HG02571 (cell line): ENCODE data around the gene HJURP.
"Not testable (repeated sequence)": the region's sequence is repeated elsewhere in the genome, so short reads cannot be mapped to it uniquely, and the experiment has no call there.

ENCODE experiments used
- ATAC-seq: cut with Tn5 transposase; IDR thresholded peaks from one replicate; pipeline ENCODE4 v1.9.1; 2021; ENCODE audit warnings: mild to moderate bottlenecking, moderate library complexity; ENCODE audit not compliant: unreplicated experiment

The HJURP gene, protein sequence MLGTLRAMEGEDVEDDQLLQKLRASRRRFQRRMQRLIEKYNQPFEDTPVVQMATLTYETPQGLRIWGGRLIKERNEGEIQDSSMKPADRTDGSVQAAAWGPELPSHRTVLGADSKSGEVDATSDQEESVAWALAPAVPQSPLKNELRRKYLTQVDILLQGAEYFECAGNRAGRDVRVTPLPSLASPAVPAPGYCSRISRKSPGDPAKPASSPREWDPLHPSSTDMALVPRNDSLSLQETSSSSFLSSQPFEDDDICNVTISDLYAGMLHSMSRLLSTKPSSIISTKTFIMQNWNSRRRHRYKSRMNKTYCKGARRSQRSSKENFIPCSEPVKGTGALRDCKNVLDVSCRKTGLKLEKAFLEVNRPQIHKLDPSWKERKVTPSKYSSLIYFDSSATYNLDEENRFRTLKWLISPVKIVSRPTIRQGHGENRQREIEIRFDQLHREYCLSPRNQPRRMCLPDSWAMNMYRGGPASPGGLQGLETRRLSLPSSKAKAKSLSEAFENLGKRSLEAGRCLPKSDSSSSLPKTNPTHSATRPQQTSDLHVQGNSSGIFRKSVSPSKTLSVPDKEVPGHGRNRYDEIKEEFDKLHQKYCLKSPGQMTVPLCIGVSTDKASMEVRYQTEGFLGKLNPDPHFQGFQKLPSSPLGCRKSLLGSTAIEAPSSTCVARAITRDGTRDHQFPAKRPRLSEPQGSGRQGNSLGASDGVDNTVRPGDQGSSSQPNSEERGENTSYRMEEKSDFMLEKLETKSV

DNA sequence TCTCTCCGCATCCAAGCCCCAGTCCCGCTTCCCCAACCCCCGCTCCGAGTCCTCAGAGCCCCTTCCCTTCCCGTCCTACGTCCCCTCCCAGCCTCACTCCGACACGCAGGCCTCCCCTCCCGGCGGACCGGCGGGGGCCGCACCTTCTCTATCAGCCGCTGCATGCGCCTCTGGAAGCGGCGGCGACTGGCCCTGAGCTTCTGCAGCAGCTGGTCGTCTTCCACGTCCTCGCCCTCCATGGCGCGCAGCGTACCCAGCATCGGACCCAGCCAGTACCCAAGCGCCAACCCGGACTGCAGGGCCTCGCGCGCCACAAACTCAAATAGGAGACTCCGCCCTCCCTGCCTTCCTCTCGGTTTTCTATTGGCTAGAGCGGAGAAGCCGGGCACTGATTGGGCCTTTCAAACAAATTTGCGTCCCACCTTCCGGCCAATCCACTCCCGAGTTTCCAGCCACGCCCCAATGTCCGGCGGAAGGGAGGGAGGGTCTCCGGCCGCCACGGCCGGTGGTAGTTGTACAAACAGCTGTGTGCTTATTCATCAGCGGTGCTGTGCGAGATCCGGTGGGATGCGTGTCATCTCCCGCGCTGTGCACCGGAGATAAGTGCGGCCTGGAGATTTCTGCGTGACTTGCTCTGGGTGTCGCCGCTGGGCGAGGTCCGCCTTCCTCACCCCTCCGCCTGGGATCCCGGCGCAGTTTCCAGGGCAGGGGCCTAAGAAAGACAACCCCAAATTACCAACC is at the start of gene HJURP:
TSS of gene HJURP (minus strand) at position 295 of the 741 bp plus-strand sequence. CDS start at position 260, 35 bp downstream.
- ATAC-seq: peak; percentile 98

- no peak for ATAC-seq
Measured at GRCh38 chr2:233901884-233902283, 47.5 kb upstream of the HJURP start.

GRCh38 chr2:233901367-233901766 is 47.0 kb upstream of the HJURP start:
- ATAC-seq: no peak

GRCh38 chr2:233896253-233896652 is 41.9 kb upstream of the HJURP start:
- ATAC-seq: not testable (repeated sequence)

DNA sequence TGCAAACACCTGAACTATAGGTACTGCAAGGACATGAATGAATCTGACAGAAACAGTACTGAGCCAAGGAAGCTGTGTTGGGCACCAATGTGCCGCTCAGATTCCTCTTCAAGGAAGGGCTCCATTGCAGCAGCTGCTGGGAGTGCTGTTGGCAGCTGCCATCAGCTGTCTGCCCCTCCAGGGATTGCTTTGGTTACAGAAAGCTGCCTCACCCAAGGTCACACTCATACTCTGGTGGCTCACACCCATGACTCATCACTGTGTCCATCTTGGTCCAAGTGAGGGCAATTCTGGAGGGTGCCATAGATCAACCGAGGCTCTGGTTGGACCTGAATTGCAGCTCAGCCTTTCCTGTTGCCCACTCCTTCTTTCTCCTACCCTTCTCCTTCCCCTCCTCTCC is 38.5 kb upstream of the HJURP start:
- ATAC-seq: no peak

- no peak for ATAC-seq
Measured at GRCh38 chr2:233882353-233882752, 28.0 kb upstream of the HJURP start.

DNA sequence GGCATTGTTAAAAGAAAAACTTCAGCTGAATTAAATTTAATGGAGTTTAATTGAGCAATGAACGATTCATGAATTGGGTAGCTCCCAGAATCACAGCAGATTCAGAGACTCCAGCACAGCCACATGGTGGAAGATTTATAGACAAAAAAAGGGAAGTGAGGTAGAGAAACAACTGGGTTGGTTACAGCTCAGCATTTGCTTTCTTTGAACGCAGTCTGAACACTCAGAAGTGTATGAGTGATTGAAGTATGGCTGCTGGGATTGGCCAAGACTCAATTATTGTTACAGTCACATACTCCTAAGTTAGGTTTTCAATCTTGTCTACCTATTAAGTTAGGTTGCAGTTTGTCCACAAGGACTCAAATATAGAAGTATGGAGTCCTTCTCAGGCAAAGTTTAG is 17.8 kb upstream of the HJURP start:
- ATAC-seq: not testable (repeated sequence)

DNA sequence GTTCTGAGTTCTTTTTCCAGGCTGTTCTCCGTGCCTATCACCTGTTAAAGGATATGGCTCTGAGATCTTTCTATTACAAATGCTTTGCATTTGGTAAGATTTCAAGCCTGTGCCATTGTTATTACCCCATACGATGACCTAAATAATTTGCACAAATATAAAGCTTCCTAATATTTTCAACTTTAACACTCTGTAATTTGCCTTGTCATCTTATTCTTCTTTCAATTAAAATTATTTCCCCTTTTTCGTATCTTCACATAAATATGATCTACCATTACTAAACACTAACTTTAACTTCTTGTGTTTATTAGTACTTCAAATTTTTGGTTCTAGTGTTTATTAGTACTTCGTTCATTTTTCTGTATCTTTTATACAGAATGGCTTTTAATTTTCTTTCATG is 17.1 kb upstream of the HJURP start:
- ATAC-seq: no peak

- ATAC-seq: peak; percentile 62
Measured at GRCh38 chr2:233867993-233868532, 13.7 kb upstream of the HJURP start, which contains the start of gene MSL3B. TSS of gene MSL3B (minus strand) at chr2:233868386.

- ATAC-seq: no peak
Measured at GRCh38 chr2:233866479-233866878, 12.1 kb upstream of the HJURP start.

DNA sequence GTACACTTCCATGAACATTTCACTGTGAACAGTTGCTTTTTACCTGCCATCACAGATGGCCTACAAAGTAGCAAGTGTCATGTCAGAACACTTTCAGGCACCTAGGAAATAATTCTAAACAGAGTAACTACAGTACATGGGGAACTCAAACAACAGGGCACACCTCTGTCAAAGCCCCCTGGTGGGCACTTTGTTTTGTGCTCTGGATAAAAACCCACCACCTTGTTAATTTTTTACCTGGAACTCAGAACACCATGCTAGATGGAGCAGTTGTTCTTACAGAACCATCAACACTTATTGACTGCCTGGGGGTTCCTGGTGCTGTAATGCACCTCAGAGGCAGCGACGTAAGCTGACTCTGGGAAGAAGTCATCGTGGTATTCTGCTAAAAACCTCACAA is 11.5 kb upstream of the HJURP start:
- no peak for ATAC-seq

GRCh38 chr2:233862261-233862768 is 8.0 kb upstream of the HJURP start:
- ATAC-seq: no peak

DNA sequence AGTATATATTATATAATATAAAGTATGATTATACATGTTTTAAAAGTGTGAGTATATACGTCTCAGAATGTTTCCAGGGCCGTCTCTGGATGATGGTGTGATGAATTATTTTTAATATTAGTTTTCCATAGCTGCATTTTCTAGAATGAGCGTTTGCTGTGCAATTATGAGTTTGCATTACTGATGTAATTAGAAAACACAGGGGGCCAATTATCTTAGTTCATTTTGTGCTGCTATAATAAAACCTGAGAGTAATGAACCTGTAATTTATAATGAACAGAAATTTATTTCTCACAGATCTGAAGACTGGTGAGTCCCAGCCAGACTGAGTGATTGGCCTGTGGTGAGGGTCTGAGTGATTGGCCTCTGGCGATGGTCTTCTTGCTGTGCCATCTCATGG is 4.0 kb upstream of the HJURP start:
- ATAC-seq: no peak

DNA sequence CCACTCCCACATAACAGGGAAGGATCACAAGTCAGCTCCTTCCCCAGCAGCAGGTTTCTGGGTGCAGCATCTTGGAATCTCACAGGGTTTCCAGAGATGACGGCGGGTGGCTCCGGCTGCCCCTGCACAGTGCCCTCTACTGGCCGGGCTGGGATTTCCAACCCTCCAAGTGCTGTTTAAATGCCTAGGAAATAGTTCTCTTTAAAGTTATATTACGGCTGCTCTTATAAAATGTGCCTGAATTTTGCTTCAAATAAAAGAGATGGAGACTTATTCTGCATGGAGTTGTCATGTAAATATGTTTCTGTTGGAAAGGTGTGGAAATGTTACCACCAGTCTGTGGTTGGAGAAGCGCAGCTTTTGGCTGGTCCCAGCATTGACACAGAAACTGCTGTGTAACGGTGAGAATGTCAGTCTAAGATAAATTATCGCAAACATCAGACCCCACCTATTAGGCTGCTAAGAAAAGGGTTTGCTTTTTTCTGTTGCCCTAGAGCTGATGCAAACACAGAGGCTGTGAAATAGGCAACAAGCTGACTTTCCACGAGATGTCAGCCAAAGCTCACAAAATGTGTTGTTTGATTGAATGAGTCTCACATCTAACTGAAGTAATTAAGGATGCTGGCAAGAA is 3.3 kb upstream of the HJURP start:
- ATAC-seq: no peak

- no peak for ATAC-seq
Measured at GRCh38 chr2:233856184-233856583, 1.8 kb upstream of the HJURP start.

- no peak for ATAC-seq
Measured at GRCh38 chr2:233855345-233855744, 1.0 kb upstream of the HJURP start.

GRCh38 chr2:233853883-233854240 is 473 bp downstream of the HJURP start:
- no peak for ATAC-seq

- ATAC-seq: no peak
Measured at GRCh38 chr2:233853353-233853752, 982 bp downstream of the HJURP start.

GRCh38 chr2:233852056-233852455 is 2.3 kb downstream of the HJURP start:
- no peak for ATAC-seq

DNA sequence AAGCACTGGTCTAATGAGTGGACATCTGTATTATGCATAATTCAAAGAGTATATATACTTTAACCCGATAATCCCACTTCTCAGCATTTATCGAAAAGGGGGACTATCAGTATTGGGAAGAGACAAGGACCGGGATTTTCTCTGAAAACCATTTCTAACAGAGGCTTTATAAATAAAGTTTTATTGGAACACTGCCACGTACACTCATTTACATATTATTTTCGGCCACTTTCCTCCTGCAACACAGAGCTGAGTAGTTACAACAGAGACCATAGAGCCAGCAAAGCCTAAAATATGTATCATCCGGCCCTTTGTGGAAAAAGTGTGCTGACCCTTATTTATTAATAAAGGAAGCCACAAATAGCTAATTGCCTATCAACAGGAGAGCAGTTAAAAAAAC is 3.2 kb downstream of the HJURP start:
- no peak for ATAC-seq

DNA sequence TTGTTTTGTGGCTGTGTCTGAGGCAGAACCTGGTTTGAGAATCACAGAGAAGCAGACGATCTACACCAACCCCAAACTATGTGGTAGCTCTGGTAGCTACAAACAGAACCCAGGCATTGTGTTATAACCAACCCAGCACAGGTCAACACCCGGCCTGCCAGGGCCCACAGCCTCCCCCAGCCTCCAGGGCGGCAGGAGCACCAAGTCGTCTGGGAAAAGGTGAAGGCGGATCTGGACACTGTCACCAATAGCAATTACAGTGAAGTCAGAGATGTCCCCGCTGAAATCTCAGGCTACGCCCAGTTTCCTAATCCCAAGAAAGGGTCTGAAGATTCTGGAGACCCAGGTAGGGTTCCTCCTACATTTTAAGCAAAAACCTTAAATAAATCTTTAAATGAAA is 3.6 kb downstream of the HJURP start:
- ATAC-seq: no peak
